Calu3 (cell line): ENCODE data around the gene ST8SIA5. TPM values are rescaled to one million over a fixed set of nuclear protein-coding genes. Genes with fewer than 3 reads are reported as not detected.

Experiments used
- BruUV-seq: library from RNA; stranded (reverse); fragments of 400-500 nt; replicated peaks from 2 replicates; lab custom pipeline; 2021; lab: Mats Ljungman, UMichigan
- CTCF ChIA-PET: fragments of 300-600 bp; sonication (Branson Sonifier 250); formaldehyde crosslinking; loops from one replicate; lab custom pipeline; 2022; ENCODE audit warnings: antibody characterized with exemption; lab: Charles Lee
- DNase-seq: peaks from one replicate; pipeline ENCODE4 v3.0.0; 2022
- H3K27ac Mint-ChIP-seq: one replicate; pipeline ENCODE4 v1.8.0; 2022; ENCODE audit warnings: mixed read lengths; ENCODE audit not compliant: unreplicated experiment
- H3K27me3 Mint-ChIP-seq: one replicate; pipeline ENCODE4 v1.8.0; 2022; ENCODE audit warnings: mixed read lengths; ENCODE audit not compliant: unreplicated experiment
- H3K36me3 Mint-ChIP-seq: one replicate; pipeline ENCODE4 v1.8.0; 2022; ENCODE audit warnings: mild to moderate bottlenecking, moderate library complexity, mixed read lengths; ENCODE audit not compliant: insufficient read depth, unreplicated experiment
- H3K4me1 Mint-ChIP-seq: one replicate; pipeline ENCODE4 v1.8.0; 2022; ENCODE audit warnings: mild to moderate bottlenecking, low read depth, mixed read lengths; ENCODE audit not compliant: unreplicated experiment
- H3K4me3 Mint-ChIP-seq: one replicate; pipeline ENCODE4 v1.8.0; 2022; ENCODE audit warnings: mild to moderate bottlenecking, low read depth, moderate library complexity, mixed read lengths; ENCODE audit not compliant: unreplicated experiment
- H3K9me3 Mint-ChIP-seq: one replicate; pipeline ENCODE4 v1.8.0; 2022; ENCODE audit warnings: low read depth, mixed read lengths; ENCODE audit not compliant: unreplicated experiment
- intact Hi-C: fragments of 100-400 bp; cut with micrococcal nuclease; formaldehyde crosslinking; loops from one replicate; pipeline ENCODE4 v1.10.0; 2022; ENCODE audit not compliant: unreplicated experiment
- total RNA-seq: library from RNA; stranded (reverse); gene quantifications from 2 replicates; pipeline ENCODE4 v1.2.3, GENCODE V29; 2022
- TF ChIP-seq, protein P1 (sequence below): fragments of 200-600 bp; IDR thresholded peaks from one replicate; pipeline ENCODE4 v1.8.0; 2022; ENCODE audit warnings: antibody characterized with exemption; ENCODE audit not compliant: unreplicated experiment

ST8SIA5 gene
- total RNA-seq, 1 experiment from 2014 or later, result not detected

DNA sequence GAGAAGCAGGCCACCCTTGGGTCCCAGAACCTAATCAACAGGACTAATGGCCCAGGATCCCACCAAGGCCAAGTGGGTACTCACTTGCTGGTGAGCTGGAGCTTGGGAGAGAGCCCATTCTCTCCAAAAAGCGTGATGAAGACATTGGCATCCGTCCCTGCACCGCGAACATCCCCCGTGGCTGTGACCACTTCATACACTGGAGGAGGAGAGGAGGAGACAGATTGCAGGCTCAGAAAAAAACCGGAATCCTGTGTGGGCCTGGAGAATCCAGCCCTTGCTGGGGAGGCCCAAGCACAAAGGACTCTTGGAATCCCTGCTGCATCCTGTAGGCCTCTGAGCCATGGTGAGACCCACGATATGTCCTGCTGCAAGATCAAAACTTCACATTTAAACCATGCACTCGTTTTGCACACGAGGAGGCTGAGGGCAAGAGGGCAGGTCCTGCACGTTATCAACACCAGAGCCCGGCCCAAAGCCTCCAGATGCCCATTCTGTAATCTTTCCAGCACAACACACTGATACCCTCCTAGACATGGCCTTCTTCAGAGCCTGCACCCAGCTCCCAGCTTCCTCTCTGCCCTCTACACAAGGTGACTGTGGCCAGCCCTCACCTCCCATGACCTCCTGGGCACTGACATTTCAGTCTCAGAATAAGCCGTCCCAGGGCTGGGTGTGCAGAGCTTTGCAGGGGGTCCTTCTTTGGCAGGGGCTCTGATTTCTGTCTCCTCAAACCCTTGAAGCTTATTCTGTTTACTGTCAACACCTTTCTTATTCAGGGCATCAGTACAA lies 107.6 kb downstream of the ST8SIA5 start:
- no TSS peak for BruUV-seq
- Mint-ChIP-seq H3K27me3 (peaks cover 87% of the 10 kb centered on the region), H3K4me1 (no peaks in the 10 kb centered on the region), H3K27ac (no peak overlapping the region), H3K9me3 (no peaks in the 10 kb centered on the region), H3K36me3 (no peaks in the 10 kb centered on the region), H3K4me3 (no peak overlapping the region)
- TF ChIP-seq, protein P1, sequence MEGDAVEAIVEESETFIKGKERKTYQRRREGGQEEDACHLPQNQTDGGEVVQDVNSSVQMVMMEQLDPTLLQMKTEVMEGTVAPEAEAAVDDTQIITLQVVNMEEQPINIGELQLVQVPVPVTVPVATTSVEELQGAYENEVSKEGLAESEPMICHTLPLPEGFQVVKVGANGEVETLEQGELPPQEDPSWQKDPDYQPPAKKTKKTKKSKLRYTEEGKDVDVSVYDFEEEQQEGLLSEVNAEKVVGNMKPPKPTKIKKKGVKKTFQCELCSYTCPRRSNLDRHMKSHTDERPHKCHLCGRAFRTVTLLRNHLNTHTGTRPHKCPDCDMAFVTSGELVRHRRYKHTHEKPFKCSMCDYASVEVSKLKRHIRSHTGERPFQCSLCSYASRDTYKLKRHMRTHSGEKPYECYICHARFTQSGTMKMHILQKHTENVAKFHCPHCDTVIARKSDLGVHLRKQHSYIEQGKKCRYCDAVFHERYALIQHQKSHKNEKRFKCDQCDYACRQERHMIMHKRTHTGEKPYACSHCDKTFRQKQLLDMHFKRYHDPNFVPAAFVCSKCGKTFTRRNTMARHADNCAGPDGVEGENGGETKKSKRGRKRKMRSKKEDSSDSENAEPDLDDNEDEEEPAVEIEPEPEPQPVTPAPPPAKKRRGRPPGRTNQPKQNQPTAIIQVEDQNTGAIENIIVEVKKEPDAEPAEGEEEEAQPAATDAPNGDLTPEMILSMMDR, result no peak
- intact Hi-C loops, result no loop called here
- DNase-seq, result no peak
- CTCF ChIA-PET, result no interaction called here

- BruUV-seq, result no TSS peak
- Mint-ChIP-seq H3K4me3 (no peak overlapping the region), H3K27ac (no peak overlapping the region), H3K27me3 (peaks cover 97% of the 10 kb centered on the region), H3K4me1 (no peaks in the 10 kb centered on the region), H3K36me3 (no peaks in the 10 kb centered on the region), H3K9me3 (no peaks in the 10 kb centered on the region)
- intact Hi-C loops, result no loop called here
- CTCF ChIA-PET, result interaction anchor here (0.6 kb wide), 1 partner anchor 330 kb away, joined by 3 read pairs; no protein-coding TSS in a partner anchor
- TF ChIP-seq, protein P1, result no peak
- no peak for DNase-seq
These were observed 110.4 kb downstream of the ST8SIA5 start for GRCh38 chr18:46646468-46646867.

GRCh38 chr18:46642561-46642960 lies 114.3 kb downstream of the ST8SIA5 start:
- Mint-ChIP-seq H3K36me3 (no peaks in the 10 kb centered on the region), H3K9me3 (no peaks in the 10 kb centered on the region), H3K27ac (no peak overlapping the region), H3K27me3 (peaks cover 100% of the 10 kb centered on the region), H3K4me3 (no peak overlapping the region), H3K4me1 (no peaks in the 10 kb centered on the region)
- intact Hi-C loops, result no loop called here
- TF ChIP-seq, protein P1, result no peak
- CTCF ChIA-PET, result interaction anchor here (1.2 kb wide), 1 partner anchor 19 kb away, joined by 3 read pairs; no protein-coding TSS in a partner anchor
- BruUV-seq, result no TSS peak
- no peak for DNase-seq

DNA sequence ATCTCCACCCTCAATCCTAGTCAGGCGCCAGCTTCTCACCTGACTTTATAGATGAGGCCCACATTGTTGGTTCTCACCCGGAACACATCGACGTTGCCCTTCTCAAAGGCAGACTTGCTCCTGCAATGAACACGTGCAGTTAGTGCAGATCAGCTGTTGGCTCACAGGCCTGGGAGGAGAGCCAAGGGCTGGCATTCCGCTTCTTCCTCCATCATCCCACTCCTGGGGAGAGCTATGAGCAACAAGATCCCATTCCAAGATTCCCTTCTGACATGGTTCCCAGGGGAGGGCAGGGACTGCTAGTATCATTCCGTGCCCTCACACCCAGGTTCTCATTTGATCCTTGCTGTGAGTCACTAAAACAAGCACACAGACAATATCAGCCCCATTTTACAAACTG lies 114.9 kb downstream of the ST8SIA5 start:
- Mint-ChIP-seq H3K9me3 (no peaks in the 10 kb centered on the region), H3K4me3 (no peak overlapping the region), H3K4me1 (no peaks in the 10 kb centered on the region), H3K27me3 (peaks cover 100% of the 10 kb centered on the region), H3K36me3 (no peaks in the 10 kb centered on the region), H3K27ac (no peak overlapping the region)
- intact Hi-C loops, result no loop called here
- DNase-seq, result no peak
- no TSS peak for BruUV-seq
- CTCF ChIA-PET, result interaction anchor here (1.2 kb wide), 1 partner anchor 19 kb away, joined by 3 read pairs; no protein-coding TSS in a partner anchor
- TF ChIP-seq, protein P1, result no peak
